Astrocyte (in vitro differentiated cells and primary cell): ENCODE data around the gene CELF2. TPM values are rescaled to one million over a fixed set of nuclear protein-coding genes. Genes with fewer than 3 reads are reported as not detected.

Experiments
- DNase-seq: peaks from one replicate; pipeline ENCODE4 v3.0.0-alpha.2; 2010; ENCODE audit warnings: low read depth
- FAIRE-seq: peaks from 2 replicates; lab custom pipeline; 2011; peaks lifted over from hg19 to GRCh38; lab: Jason Lieb, UNC
- H2AFZ ChIP-seq: 2 replicates; pipeline ENCODE4 v1.6.0; 2012; ENCODE audit warnings: low read depth, low read length, inconsistent platforms
- H3K27ac ChIP-seq: 2 replicates; pipeline ENCODE4 v1.5.1; 2011; ENCODE audit warnings: low read depth, low read length, inconsistent platforms
- H3K27me3 ChIP-seq: 2 replicates; pipeline ENCODE4 v1.6.0; 2011; ENCODE audit warnings: low read length, inconsistent platforms; ENCODE audit not compliant: insufficient read depth
- H3K36me3 ChIP-seq: 2 replicates; pipeline ENCODE4 v1.5.1; 2011; ENCODE audit warnings: low read length, inconsistent platforms; ENCODE audit not compliant: insufficient read depth
- H3K4me1 ChIP-seq: 2 replicates; pipeline ENCODE4 v1.5.1; 2011; ENCODE audit warnings: low read length, inconsistent platforms; ENCODE audit not compliant: insufficient read depth
- H3K4me2 ChIP-seq: 2 replicates; pipeline ENCODE4 v1.6.0; 2012; ENCODE audit warnings: low read length, inconsistent platforms
- H3K4me3 ChIP-seq: 2 replicates; pipeline ENCODE4 v1.5.1; 2011; ENCODE audit warnings: low read depth, mild to moderate bottlenecking, low read length, inconsistent platforms; ENCODE audit not compliant: insufficient read depth
- H3K79me2 ChIP-seq: 2 replicates; pipeline ENCODE4 v1.6.0; 2012; ENCODE audit warnings: mild to moderate bottlenecking, low read length, inconsistent platforms; ENCODE audit not compliant: insufficient read depth
- H3K9ac ChIP-seq: 2 replicates; pipeline ENCODE4 v1.6.0; 2012; ENCODE audit warnings: mild to moderate bottlenecking, low read length, inconsistent platforms
- H3K9me3 ChIP-seq: 2 replicates; pipeline ENCODE4 v1.5.1; 2012; ENCODE audit warnings: low read depth, mild to moderate bottlenecking, low read length, inconsistent platforms; ENCODE audit not compliant: insufficient read depth
- H4K20me1 ChIP-seq: 2 replicates; pipeline ENCODE4 v1.6.0; 2012; ENCODE audit warnings: low read length, inconsistent platforms; ENCODE audit not compliant: insufficient read depth
- H3K27ac Mint-ChIP-seq: one replicate; pipeline ENCODE4 v1.8.0; 2021; ENCODE audit warnings: mild to moderate bottlenecking, mixed read lengths; ENCODE audit not compliant: unreplicated experiment
- H3K27me3 Mint-ChIP-seq: one replicate; pipeline ENCODE4 v1.8.0; 2021; ENCODE audit warnings: low read depth, mixed read lengths; ENCODE audit not compliant: unreplicated experiment
- H3K36me3 Mint-ChIP-seq: one replicate; pipeline ENCODE4 v1.8.0; 2021; ENCODE audit warnings: low read depth, mixed read lengths; ENCODE audit not compliant: unreplicated experiment
- H3K4me1 Mint-ChIP-seq: one replicate; pipeline ENCODE4 v1.8.0; 2021; ENCODE audit warnings: low read depth, mixed read lengths; ENCODE audit not compliant: unreplicated experiment
- H3K4me3 Mint-ChIP-seq: one replicate; pipeline ENCODE4 v1.8.0; 2021; ENCODE audit warnings: mild to moderate bottlenecking, moderate library complexity, mixed read lengths; ENCODE audit not compliant: unreplicated experiment
- H3K9me3 Mint-ChIP-seq: one replicate; pipeline ENCODE4 v1.8.0; 2021; ENCODE audit warnings: mild to moderate bottlenecking, mixed read lengths; ENCODE audit not compliant: unreplicated experiment
- EZH2 ChIP-seq: IDR thresholded peaks from 2 replicates; pipeline ENCODE4 v1.6.1; 2012; ENCODE audit warnings: mild to moderate bottlenecking, low read length, inconsistent platforms; ENCODE audit not compliant: insufficient read depth
- total RNA-seq: library from RNA; stranded (reverse); gene quantifications from 2 replicates; pipeline ENCODE4 v1.2.1, GENCODE V29; 2021
- TF ChIP-seq, protein P1 (sequence below): IDR thresholded peaks from 2 replicates; pipeline ENCODE4 v1.5.1; 2011; ENCODE audit warnings: low read depth, mild to moderate bottlenecking, inconsistent platforms, low read length, moderate library complexity; ENCODE audit not compliant: insufficient read depth

Gene CELF2
- total RNA-seq, 1 donor from 2014 or later, result 76.1 TPM

- H3K4me1 ChIP-seq, result no peaks in the 10 kb centered on the region
- Mint-ChIP-seq H3K36me3 (no peaks in the 10 kb centered on the region), H3K4me1 (peaks cover 10% of the 10 kb centered on the region), H3K4me3 (no peak overlapping the region), H3K27me3 (peaks cover 11% of the 10 kb centered on the region), H3K9me3 (peaks cover 6% of the 10 kb centered on the region), H3K27ac (no peak overlapping the region)
- H3K4me2 ChIP-seq, result no peak overlapping the region
- H3K79me2 ChIP-seq, result no peaks in the 10 kb centered on the region
- no peak for DNase-seq
- no peak overlapping the region for H3K4me3 ChIP-seq
- H3K27me3 ChIP-seq, result no peaks in the 10 kb centered on the region
- no peaks in the 10 kb centered on the region for H3K36me3 ChIP-seq
- no peaks in the 10 kb centered on the region for H4K20me1 ChIP-seq
- no peak overlapping the region for H3K9ac ChIP-seq
- H3K9me3 ChIP-seq, result no peaks in the 10 kb centered on the region
- TF ChIP-seq EZH2, result no peak
- TF ChIP-seq, protein P1, sequence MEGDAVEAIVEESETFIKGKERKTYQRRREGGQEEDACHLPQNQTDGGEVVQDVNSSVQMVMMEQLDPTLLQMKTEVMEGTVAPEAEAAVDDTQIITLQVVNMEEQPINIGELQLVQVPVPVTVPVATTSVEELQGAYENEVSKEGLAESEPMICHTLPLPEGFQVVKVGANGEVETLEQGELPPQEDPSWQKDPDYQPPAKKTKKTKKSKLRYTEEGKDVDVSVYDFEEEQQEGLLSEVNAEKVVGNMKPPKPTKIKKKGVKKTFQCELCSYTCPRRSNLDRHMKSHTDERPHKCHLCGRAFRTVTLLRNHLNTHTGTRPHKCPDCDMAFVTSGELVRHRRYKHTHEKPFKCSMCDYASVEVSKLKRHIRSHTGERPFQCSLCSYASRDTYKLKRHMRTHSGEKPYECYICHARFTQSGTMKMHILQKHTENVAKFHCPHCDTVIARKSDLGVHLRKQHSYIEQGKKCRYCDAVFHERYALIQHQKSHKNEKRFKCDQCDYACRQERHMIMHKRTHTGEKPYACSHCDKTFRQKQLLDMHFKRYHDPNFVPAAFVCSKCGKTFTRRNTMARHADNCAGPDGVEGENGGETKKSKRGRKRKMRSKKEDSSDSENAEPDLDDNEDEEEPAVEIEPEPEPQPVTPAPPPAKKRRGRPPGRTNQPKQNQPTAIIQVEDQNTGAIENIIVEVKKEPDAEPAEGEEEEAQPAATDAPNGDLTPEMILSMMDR, result no peak
- H2AFZ ChIP-seq, result no peak overlapping the region
- FAIRE-seq, result no peak
- no peak overlapping the region for H3K27ac ChIP-seq
Observed at GRCh38 chr10:11351801-11352200, 334.1 kb downstream of the CELF2 start.

GRCh38 chr10:11353006-11353896, 335.6 kb downstream of the CELF2 start:
- Histone ChIP-seq H3K27ac (no peak overlapping the region), H3K36me3 (no peaks in the 10 kb centered on the region), H3K4me1 (no peaks in the 10 kb centered on the region), H3K4me3 (no peak overlapping the region), H4K20me1 (no peaks in the 10 kb centered on the region), H3K27me3 (no peaks in the 10 kb centered on the region), H3K79me2 (no peaks in the 10 kb centered on the region), H3K9ac (no peak overlapping the region), H3K4me2 (no peak overlapping the region), H3K9me3 (no peaks in the 10 kb centered on the region), H2AFZ (no peak overlapping the region)
- Mint-ChIP-seq H3K9me3 (peaks cover 3% of the 10 kb centered on the region), H3K36me3 (no peaks in the 10 kb centered on the region), H3K4me3 (no peak overlapping the region), H3K4me1 (peaks cover 10% of the 10 kb centered on the region), H3K27ac (no peak overlapping the region), H3K27me3 (peaks cover 9% of the 10 kb centered on the region)
- no peak for TF ChIP-seq EZH2
- TF ChIP-seq, protein P1, result no peak
- FAIRE-seq (no peak), DNase-seq (no peak)

DNA sequence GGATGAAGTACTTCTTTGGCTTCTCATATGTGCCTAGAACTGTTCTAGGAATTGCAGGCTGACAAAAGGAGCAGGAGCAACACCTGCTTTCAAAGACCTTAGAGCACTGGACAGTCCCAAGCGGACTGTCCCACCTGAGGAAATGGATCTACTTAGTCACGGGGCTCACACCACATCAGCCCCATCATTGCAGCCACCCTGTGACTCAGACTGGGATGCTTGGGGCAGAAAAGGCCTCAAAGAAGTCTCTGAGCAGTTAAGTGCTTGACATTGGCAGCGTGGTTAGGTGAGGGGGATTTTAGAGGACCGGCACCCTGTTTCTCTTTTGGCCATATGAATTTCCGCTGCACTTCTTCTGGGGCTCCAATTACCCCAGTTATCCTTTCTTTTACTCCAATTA, 337.2 kb downstream of the CELF2 start:
- H3K27ac Mint-ChIP-seq, result no peak overlapping the region
- Histone ChIP-seq H3K27me3 (no peaks in the 10 kb centered on the region), H3K9me3 (no peaks in the 10 kb centered on the region), H3K4me3 (no peak overlapping the region), H3K9ac (no peak overlapping the region), H3K36me3 (no peaks in the 10 kb centered on the region), H3K4me2 (no peak overlapping the region), H4K20me1 (no peaks in the 10 kb centered on the region), H3K4me1 (no peaks in the 10 kb centered on the region), H3K27ac (no peak overlapping the region), H3K79me2 (no peaks in the 10 kb centered on the region), H2AFZ (no peak overlapping the region)
- TF ChIP-seq, protein P1, result no peak
- no peak for TF ChIP-seq EZH2
- H3K4me1 Mint-ChIP-seq, result peaks cover 4% of the 10 kb centered on the region
- peaks cover under 1% of the 10 kb centered on the region for H3K36me3 Mint-ChIP-seq
- DNase-seq (no peak), FAIRE-seq (no peak)
- H3K9me3 Mint-ChIP-seq, result peaks cover 4% of the 10 kb centered on the region
- no peak overlapping the region for H3K4me3 Mint-ChIP-seq
- H3K27me3 Mint-ChIP-seq, result peaks cover 13% of the 10 kb centered on the region
